GM19455 (cell line): ENCODE data around the gene MACROH2A2.
"Not testable (repeated sequence)": the region's sequence is repeated elsewhere in the genome, so short reads cannot be mapped to it uniquely, and the experiment has no call there.

Source experiments
- ATAC-seq: cut with Tn5 transposase; IDR thresholded peaks from one replicate; pipeline ENCODE4 v1.9.1; 2021; ENCODE audit not compliant: unreplicated experiment

Gene MACROH2A2

DNA sequence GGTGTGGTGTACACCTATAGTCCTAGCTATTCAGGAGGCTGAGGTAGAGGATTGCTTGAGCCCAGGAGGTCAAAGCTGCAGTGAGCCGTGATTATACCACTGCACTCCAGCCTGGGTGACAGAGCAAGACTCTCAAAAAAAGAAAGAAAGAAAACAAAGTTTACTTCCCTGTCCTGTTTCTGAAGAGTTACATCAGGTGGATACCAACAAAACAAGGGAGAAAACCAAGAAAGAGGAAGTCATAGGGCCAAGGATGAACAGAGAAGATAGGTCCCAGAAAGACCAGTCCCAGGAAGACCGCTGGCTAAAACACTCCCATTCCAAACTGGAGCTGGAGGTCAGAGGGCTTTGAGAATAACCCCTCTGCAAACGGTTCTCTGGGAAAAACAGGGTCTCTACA, 13.5 kb downstream of the MACROH2A2 start:
- ATAC-seq: no peak

DNA sequence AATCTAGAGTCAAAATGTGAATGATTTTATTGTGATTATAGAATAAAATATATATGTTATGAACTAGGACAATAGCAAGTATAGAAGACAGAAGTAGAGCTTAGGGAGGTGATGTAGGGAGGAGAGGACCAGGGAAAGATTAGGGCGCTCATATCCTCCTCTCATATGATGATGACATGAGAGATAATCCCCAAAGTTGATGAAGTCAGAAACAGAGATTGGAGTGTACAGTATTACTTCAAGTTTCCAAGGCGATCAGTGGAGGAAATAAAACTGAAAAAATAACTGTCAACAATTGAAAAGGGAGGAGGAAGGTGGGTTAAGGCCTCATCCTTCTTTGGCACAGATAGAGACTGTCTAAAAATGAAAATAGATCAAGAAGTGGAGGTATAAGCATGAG, 14.9 kb downstream of the MACROH2A2 start:
- ATAC-seq: no peak

DNA sequence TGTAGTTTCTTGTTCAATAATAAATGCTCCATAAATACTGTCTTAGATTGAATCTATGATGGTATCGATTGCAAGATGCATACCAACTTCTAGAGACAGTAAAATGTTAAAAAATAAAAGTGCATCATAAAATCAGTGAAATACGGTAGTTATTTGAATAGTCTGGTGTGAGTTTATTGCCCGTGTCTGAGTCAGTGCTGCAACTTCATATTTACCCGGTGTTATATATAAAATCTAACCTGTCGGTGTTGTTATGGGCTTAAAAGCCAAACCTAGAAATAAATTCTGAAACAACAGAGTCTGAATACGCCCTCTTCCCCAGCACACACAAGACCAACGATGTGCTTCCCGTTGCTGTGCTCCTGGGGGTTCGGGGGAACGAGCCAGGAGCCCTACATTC, 16.3 kb downstream of the MACROH2A2 start:
- no peak for ATAC-seq

DNA sequence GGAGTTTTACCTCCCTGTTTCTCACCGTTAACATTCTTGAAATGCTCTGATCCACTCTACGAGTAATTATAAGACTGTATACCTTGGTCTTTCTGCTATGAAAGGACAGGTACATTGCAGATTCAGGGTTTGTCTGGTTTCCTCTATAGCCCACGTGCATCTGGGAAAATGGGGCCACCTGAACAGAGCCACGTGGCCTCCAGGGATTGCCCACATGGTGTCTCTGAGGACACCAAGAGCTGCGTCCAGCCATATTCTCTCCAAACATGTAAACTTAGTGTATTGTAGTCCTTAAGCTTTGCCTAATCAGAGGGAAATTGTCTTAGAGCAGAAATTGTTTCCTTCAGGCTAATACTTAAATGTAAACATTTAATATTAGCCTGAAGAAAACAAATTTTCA, 16.7 kb downstream of the MACROH2A2 start:
- ATAC-seq: no peak

DNA sequence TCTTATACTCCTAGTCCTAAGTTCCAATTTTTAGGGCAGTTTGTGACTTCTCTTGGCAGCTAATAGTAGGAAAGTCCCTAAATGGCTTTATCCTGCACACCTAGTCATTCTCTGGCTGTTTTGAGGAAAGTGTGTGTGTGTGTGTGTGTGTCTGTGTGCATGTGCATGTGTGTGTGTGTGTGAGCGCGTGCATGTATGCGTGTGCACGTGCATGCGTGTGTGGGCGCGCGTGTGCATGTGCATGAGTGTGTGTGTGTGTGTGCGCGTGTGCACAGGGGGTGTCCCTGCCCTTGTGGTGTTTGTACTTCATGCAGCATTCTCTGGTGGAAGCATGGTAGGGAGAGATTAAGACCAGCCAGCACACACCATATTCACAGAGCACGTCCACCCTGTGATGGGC, 18.2 kb downstream of the MACROH2A2 start:
- no peak for ATAC-seq

DNA sequence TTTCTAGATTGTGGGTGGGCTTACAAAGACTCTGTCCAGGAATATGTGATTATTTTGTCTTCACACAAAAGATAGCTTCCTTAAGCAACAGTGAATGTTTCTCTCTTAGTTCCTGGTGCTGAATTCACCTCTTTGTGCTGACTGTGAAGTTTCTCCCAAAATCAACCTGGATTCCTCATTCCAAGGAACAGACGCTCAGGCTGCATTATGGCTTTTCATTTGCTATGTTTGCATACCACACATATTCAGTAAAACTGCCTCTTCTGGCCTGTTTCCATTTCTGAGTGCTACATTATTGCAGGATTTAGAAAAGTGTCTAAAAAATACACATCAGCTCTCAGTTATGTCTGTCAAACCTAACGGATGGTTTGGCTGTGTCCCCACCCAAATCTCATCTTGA, 21.5 kb downstream of the MACROH2A2 start:
- no peak for ATAC-seq

DNA sequence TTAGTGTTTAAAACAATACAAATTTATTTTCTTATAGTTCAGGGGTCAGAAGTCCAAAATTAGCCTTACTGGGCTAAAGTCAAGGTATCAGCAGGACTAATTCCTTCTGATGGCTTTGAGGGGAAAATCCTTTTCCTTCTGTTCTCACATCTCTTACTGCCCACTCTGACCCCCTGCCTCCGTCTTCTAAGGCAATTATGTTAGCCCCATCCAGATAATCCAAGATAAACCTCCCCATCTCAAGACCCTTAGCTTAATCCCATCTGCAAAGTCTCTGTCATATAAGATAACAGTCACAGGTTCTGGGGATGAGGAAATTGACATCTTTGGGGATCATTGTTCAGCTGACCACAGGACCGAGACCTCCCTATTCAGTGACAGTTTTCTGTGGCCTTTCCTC, 22.3 kb downstream of the MACROH2A2 start:
- no peak for ATAC-seq

DNA sequence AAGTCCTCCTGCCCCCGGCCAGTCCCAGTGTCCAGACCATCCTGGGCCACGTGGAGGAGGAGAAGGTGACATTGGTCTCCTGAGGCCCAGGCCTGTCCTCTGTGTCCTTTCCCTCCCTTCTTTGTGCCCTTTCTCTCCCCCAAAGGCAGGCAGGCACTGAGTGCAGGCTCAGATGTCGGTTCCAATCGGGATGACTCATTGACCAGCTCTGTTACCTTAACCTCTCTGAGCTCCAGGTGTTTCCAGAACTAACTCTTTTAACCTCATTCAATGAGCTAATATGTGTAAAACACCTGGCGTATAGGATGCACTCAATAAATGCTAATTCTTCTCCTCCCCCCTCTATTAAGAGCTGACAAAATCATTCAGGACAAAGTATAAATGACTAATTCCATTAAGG, 25.7 kb downstream of the MACROH2A2 start:
- ATAC-seq: no peak

DNA sequence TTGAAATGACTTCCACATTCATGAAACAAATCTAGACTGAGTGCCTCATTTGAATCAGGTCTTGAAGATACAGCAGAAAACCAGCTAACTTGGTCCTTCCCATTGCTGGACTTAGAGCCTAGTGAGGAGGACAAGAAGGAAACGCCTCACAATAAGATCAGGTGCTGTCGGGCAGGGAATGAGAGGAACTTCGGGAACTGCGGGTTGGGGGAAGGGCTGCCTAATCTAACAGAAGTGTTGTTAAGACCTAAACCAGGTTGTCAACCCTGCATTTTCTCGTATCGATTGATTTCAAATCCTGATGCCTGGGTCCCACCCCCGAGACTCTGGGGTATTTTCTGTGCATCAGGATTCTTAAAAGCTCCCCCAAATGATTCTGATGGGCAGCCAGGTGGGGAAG, 26.3 kb downstream of the MACROH2A2 start:
- ATAC-seq: no peak

DNA sequence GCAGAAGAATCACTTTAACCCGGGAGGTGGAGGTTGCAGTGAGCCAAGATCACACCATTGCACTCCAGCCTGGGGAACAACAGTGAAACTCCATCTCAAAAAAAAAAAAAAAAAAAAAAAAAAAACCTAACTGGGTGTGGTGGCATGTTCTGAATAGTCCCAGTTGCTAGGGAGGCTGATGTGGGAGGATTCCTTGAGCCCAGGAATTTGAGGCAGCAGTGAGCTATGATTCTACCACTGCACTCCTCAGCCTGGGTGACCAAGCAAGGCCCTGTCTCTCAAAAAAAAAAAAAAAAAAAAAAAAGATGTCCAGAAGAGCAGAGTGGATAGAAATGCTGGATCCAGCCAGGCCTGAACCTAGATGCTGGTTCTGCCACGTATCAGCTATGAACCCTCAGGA, 28.1 kb downstream of the MACROH2A2 start:
- not testable (repeated sequence) for ATAC-seq

DNA sequence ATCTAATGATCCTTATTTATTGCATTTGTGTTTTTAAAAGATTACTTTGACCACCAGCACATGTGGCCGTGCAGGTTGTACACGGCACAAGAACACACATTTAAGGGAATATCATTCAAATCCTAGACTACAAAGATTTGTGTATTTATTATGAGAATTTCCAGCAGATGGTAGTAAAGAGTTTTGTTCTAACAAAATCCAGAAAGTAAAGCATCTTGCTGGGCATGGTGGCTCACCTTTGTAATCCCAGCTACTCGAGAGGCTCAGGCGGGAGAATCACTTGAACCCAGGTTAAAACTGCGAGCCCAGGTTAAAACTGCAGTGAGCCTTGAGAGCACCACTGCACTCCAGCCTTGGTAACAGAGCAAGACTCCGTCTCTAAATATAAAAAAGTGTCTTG, 31.5 kb downstream of the MACROH2A2 start:
- no peak for ATAC-seq

DNA sequence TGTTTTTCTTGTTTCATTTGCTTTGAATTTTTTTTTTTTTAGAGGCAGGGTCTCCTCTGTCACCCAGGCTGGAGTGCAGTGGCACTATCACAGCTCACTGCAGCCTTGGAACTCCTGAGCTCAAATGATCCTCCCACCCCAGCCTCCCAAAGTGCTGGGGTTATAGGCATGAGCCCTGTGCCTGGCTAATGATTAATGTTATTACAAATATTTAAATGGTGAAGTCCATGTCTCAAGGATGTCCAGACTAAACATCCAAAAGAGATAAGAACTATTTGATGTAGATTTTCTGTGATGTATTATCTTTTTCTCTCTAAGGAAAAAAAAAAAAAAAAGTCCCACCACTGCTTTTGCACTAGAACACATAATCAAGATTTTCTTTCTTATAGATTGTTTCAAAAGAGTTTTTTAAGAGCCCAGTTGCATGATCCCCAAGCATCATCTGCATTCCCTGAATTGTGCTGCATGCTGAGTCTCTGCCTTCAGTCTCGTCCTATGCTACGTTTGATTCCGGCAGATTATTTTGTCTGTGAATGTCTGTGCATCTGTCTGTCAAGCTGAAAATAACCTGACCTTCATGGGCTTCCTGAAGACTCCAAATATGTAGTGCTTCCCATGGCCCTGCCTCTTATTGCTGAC, 33.4 kb downstream of the MACROH2A2 start:
- no peak for ATAC-seq

DNA sequence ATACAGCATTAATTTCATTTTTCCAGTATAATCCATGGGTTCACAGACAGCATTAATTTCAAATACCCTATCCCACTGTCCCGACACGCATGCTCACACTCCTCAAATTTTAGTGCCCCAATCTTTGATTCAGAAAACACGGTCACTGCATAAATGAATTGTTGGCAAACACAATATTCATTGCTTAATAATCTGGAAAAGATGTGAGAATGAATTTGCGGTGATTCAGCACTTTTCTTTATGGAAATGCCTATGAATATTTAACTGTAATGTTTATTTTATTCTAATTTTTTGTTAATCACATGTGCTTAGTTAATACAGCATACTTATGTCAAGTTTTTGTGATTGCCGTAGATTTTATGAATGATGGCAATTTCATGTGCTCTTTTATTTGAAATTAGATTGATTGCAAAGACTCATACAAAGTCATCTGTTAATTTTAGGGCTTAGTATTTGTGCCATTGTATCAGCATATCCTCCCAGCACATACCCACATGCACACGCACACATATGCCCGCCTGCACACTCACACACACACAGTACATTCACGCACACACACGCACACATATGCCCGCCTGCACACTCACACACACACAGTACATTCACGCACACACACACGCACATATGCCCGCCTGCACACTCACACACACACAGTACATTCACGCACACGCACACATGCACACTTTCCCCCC, 35.1 kb downstream of the MACROH2A2 start:
- ATAC-seq: no peak

DNA sequence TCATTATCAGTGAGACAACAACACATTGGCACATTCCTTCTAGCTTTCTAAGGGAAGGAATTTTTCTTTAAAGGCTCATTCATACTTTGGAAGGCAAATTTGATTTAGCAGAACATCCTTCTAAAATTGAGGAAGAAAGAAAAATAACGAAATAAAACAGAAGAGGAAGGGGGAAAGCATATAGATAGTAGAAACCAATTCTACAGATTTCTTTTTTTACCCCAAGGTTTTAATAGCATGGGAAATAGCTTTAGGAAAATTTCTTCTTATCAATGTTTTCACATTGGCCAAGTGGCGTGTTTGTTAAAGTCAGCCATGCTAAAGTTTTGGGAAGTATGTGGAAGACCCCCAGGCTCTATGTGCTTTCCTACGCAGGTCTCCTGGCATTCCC, 35.7 kb downstream of the MACROH2A2 start:
- ATAC-seq: no peak

DNA sequence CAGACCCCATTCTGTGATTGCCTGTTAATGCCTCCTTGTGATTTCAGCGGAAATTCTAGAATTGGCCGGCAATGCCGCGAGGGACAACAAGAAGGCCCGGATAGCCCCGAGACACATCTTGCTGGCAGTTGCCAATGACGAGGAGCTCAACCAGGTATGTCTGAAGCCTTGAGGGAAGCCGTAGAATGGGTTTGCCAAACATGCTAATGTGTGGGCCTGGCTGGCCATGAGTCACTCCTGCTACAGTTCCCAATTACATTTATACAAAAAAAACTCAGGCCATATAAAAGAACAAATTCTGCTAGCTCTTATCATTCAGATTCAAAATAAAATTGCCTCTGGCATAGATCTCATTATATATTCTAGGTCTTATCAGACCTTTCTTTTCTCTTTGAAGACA, 37.4 kb downstream of the MACROH2A2 start:
- no peak for ATAC-seq

DNA sequence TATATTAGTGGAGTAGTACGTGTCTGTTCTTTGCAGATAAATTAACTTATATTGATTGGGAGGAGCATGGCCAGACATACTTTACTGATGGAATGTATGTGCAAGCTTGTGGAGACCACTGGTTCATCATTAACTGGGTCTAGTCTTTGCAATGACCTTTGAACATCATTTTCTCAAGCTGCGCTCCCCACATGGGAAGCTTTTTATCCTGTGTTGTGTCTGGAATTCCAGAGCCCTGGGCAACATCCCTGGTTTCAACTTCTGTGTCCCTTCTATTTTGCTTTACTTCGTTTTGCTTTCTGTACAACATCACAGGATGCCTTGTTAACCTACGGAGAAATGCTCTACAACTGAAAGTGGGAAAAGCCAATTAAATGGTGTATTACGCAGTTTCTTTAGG, 38.3 kb downstream of the MACROH2A2 start:
- ATAC-seq: no peak

DNA sequence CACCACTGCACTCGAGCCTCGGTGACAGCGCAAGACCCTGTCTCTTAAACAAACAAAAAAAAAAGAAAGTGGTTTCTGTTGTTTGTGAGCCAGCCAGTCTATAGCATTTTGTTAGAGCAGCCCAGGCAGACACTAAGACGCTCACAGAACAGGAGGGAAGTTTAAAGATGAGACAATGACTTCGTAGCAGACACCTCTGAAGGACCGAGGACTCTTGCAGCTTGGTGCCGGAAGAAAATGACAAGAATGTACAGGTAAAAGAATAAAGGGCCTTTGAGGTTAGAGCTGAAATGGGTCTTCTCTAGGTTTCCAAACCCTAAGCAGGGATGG, 39.7 kb downstream of the MACROH2A2 start:
- ATAC-seq: no peak

DNA sequence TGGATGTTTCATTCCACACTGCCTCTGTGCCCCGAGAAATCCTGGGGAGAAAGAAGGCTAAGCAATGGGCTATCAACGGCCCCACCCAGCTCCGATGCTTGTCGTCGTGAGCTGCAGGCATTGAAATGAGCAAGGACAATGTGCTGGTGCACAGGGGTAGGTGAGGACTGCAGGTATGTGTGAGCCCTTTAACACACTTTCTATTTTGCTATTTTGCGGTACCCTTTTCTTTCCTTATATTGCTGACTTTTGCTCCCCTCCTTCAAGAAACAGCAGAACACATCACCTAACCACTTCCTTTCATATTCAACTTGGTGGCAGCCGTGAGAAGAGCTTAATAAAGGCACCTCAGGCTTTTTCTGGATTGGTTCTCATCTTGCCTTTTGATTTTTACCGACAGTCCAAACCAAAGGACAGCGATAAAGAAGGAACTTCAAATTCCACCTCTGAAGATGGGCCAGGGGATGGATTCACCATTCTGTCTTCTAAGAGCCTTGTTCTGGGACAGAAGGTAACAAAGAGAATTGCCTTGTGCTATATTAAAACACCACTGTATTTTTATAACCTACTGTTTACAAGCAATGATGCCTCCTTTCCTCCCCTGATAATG, 40.8 kb downstream of the MACROH2A2 start:
- no peak for ATAC-seq

DNA sequence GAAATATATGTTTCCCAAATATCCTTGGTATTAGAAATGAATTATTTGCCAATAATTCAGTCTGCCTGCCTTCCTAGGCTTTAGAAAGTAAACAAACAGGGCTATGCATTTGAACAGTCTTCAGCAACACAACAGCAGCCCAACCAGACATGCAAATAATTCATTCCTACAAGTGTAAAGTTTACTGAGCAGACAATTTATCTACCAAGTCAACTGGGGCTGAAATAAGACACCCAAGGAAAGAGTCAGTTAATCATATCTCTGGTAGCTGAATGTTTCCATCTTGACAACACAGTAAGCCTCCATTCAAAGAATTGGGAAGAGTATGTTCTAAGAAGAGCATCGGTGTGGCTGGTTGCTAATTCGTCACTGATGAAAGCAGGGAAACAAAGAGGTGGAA, 41.6 kb downstream of the MACROH2A2 start:
- ATAC-seq: no peak

DNA sequence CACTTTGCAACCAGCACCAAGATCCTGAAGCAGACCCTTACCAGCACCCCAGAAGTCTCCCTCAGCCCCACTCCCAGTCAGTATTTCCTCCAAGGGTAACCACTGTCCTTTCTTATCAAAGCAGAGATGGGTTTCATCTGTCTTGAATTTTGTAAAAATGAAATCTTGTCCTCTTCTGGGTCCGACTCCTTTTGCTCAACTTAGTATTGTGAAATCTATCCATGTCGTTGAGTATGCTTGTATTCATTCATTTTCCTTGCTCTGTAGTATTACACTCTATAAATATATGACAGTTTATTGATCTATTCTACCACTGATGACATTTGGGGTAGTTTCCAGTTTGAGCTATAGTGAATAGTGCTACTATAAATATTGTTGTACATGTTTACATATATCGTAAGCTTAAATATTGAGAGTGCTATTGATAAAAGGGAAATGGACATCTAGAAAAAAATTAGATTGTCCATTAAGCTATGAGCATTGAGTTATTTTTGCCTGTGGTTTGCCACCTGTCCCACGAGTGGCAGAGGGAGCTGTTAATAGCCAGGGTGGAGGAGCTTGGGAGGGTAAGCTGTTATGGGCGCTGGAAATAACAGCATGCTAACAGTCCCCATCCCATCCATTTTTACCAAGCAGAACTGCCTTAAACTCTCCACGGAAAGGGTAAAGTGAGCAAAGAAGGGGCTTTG, 43.5 kb downstream of the MACROH2A2 start:
- ATAC-seq: no peak

DNA sequence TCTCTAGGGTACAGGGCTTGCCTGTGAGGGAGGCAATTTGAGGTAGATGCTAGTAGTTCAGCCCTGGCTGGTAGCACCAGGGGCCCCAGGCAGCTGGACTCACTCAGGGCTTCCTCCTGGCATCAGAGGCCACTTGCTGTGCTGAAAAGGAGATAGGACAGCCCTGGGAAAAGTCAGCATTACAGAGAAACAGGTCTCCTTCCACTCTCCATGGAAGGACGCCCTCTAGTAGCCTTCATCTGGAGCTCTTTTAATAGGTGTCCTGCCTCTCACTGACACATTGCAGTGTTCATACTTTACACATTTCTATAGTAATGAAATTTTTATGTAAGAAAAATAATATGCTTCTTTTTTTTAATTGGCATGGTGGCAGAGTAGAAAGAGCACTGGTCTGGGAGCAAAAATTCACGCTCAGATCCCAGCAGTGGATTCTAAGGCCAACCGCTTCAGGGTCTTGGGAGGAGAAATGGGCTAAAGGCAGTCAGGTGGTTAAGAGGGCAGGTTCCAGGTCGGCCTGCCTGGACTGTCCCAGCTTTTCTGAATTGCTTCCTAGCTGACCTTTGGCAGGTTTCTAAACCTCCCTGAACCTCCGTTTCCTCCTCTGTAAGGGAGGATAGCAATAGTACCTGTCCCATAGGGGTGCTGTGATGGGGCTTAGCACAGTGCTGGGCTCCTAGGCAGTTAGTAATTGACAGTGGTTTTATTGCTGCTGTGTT, 44.2 kb downstream of the MACROH2A2 start:
- no peak for ATAC-seq

DNA sequence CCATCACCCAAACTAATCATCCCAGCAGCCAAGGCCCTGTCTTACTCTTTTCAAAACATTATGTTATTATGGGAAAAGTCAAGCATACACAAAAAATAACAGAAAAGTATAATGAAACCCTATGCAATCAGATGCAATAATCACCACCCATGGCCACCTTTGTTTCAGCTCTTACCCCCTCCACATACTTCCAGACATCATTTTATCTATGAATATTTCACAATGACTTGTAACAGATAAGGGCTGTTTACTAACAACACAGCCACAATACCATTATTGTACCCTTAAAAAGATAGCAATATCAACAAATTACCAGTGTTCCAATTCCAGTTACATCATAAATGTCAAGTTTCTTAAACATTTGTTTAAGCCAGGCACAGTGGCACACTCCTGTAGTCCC, 44.8 kb downstream of the MACROH2A2 start:
- ATAC-seq: no peak
